SK-N-SH treated with all-trans-retinoic acid at 6 μM for 48 hours (cell line): ENCODE measurements around the gene FNDC8.

Experiments used
- ATAC-seq: fragments of 200-7000 bp; cut with Tn5 transposase; 3 replicates; pipeline ENCODE4 v1.9.1; 2020; ENCODE audit warnings: mild to moderate bottlenecking, moderate library complexity
- ARNTL ChIP-seq: fragments of 450-650 bp; formaldehyde crosslinking; IDR thresholded peaks from 2 replicates; pipeline ENCODE4 v1.5.0; 2020; ENCODE audit warnings: low read depth, mild to moderate bottlenecking, moderate library complexity, borderline replicate concordance
- BACH2 ChIP-seq: fragments of 250-450 bp; sonication (Bioruptor Pico); IDR thresholded peaks from 2 replicates; pipeline ENCODE4 v1.9.0; 2021; ENCODE audit warnings: mild to moderate bottlenecking, borderline replicate concordance
- CREB5 ChIP-seq: fragments of 250-450 bp; sonication (Bioruptor Pico); IDR thresholded peaks from 2 replicates; pipeline ENCODE4 v1.5.1; 2020; ENCODE audit warnings: low read depth, mild to moderate bottlenecking, moderate library complexity
- CSDC2 ChIP-seq: fragments of 250-450 bp; sonication (Bioruptor Pico); IDR thresholded peaks from 2 replicates; pipeline ENCODE4 v1.5.0; 2020; ENCODE audit warnings: mild to moderate bottlenecking, moderate library complexity
- ESRRG ChIP-seq: fragments of 250-450 bp; sonication (Bioruptor Pico); IDR thresholded peaks from 2 replicates; pipeline ENCODE4 v1.6.1; 2021; ENCODE audit warnings: mild to moderate bottlenecking
- ISL1 ChIP-seq: fragments of 250-450 bp; sonication (Bioruptor Pico); IDR thresholded peaks from 2 replicates; pipeline ENCODE4 v2.1.2; 2022; ENCODE audit warnings: mild to moderate bottlenecking, moderate library complexity
- PATZ1 ChIP-seq: fragments of 250-450 bp; sonication (Bioruptor Pico); IDR thresholded peaks from 2 replicates; pipeline ENCODE4 v1.8.0; 2020; ENCODE audit warnings: mild to moderate bottlenecking, moderate library complexity, borderline replicate concordance
- PPARA ChIP-seq: fragments of 250-450 bp; sonication (Bioruptor Pico); IDR thresholded peaks from 2 replicates; pipeline ENCODE4 v1.5.0; 2020; ENCODE audit warnings: mild to moderate bottlenecking, borderline replicate concordance
- RARB ChIP-seq: fragments of 250-450 bp; sonication (Bioruptor Pico); IDR thresholded peaks from 2 replicates; pipeline ENCODE4 v1.8.0; 2021; ENCODE audit warnings: mild to moderate bottlenecking, moderate library complexity
- SNAI2 ChIP-seq: fragments of 250-450 bp; sonication (Bioruptor Pico); IDR thresholded peaks from 2 replicates; pipeline ENCODE4 v1.5.0; 2020; ENCODE audit warnings: mild to moderate bottlenecking, moderate library complexity
- TCF4 ChIP-seq: fragments of 250-450 bp; sonication (Bioruptor Pico); IDR thresholded peaks from 2 replicates; pipeline ENCODE4 v1.8.0; 2021; ENCODE audit warnings: mild to moderate bottlenecking, moderate library complexity, borderline replicate concordance
- TOX ChIP-seq: fragments of 250-450 bp; sonication (Bioruptor Pico); IDR thresholded peaks from 2 replicates; pipeline ENCODE4 v1.8.0; 2021; ENCODE audit warnings: mild to moderate bottlenecking, moderate library complexity, borderline replicate concordance
- ZC3H10 ChIP-seq: fragments of 250-450 bp; sonication (Bioruptor Pico); IDR thresholded peaks from 2 replicates; pipeline ENCODE4 v1.5.1; 2021; ENCODE audit warnings: mild to moderate bottlenecking, moderate library complexity
- ZFP3 ChIP-seq: fragments of 250-450 bp; sonication (Bioruptor Pico); IDR thresholded peaks from 2 replicates; pipeline ENCODE4 v1.5.0; 2020; ENCODE audit warnings: mild to moderate bottlenecking, moderate library complexity
- ZFP30 ChIP-seq: fragments of 450-650 bp; formaldehyde crosslinking; IDR thresholded peaks from 2 replicates; pipeline ENCODE4 v1.5.0; 2022; ENCODE audit warnings: mild to moderate bottlenecking, moderate library complexity
- ZNF565 ChIP-seq: fragments of 450-650 bp; formaldehyde crosslinking; conservative IDR thresholded peaks from 2 replicates; pipeline ENCODE4 v1.5.0; 2020; ENCODE audit warnings: low read depth, mild to moderate bottlenecking, moderate library complexity
- ZNF70 ChIP-seq: fragments of 450-650 bp; formaldehyde crosslinking; IDR thresholded peaks from 2 replicates; pipeline ENCODE4 v1.5.0; 2020; ENCODE audit warnings: mild to moderate bottlenecking, moderate library complexity
- ZNF8 ChIP-seq: fragments of 450-650 bp; formaldehyde crosslinking; IDR thresholded peaks from 2 replicates; pipeline ENCODE4 v1.5.0; 2020; ENCODE audit warnings: mild to moderate bottlenecking, moderate library complexity
- TF ChIP-seq, protein P1 (sequence below): fragments of 250-450 bp; sonication (Bioruptor Pico); IDR thresholded peaks from 2 replicates; pipeline ENCODE4 v1.5.0; 2020; ENCODE audit warnings: mild to moderate bottlenecking, moderate library complexity
- TF ChIP-seq, protein P2 (sequence below): fragments of 250-450 bp; sonication (Bioruptor Pico); IDR thresholded peaks from 2 replicates; pipeline ENCODE4 v1.5.1; 2021; ENCODE audit warnings: mild to moderate bottlenecking, moderate library complexity

Gene FNDC8

DNA sequence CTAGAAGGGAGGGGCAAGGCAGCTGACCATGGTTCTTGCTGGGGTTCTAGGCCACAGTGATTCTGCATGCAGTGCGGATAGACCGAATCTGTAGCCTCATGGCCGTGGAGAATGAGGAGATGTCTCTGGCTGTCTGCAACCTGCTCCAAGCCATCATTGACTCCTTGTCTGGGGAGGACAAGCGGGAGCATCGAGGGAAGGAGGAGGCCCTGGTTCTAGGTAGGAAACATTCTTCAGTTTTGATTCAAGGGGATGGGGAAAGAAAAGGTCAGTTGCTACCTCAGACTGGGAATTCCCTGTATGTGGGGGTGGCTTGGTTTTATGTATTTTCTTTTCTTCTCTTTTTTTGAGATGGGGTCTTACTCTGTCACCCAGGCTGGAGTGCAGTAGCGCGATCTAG lies 33.8 kb downstream of the FNDC8 start:
- TF ChIP-seq, protein P1, sequence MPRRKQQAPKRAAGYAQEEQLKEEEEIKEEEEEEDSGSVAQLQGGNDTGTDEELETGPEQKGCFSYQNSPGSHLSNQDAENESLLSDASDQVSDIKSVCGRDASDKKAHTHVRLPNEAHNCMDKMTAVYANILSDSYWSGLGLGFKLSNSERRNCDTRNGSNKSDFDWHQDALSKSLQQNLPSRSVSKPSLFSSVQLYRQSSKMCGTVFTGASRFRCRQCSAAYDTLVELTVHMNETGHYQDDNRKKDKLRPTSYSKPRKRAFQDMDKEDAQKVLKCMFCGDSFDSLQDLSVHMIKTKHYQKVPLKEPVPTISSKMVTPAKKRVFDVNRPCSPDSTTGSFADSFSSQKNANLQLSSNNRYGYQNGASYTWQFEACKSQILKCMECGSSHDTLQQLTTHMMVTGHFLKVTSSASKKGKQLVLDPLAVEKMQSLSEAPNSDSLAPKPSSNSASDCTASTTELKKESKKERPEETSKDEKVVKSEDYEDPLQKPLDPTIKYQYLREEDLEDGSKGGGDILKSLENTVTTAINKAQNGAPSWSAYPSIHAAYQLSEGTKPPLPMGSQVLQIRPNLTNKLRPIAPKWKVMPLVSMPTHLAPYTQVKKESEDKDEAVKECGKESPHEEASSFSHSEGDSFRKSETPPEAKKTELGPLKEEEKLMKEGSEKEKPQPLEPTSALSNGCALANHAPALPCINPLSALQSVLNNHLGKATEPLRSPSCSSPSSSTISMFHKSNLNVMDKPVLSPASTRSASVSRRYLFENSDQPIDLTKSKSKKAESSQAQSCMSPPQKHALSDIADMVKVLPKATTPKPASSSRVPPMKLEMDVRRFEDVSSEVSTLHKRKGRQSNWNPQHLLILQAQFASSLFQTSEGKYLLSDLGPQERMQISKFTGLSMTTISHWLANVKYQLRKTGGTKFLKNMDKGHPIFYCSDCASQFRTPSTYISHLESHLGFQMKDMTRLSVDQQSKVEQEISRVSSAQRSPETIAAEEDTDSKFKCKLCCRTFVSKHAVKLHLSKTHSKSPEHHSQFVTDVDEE: no peak
- no peak for TF ChIP-seq ZNF565 (CRISPR knock-in tag)
- no peak for TF ChIP-seq ARNTL (CRISPR knock-in tag)
- TF ChIP-seq PATZ1 (CRISPR knock-in tag): no peak
- no peak for TF ChIP-seq TOX
- TF ChIP-seq ZNF8 (CRISPR knock-in tag): no peak
- no peak for TF ChIP-seq CSDC2
- no peak for TF ChIP-seq SNAI2 (CRISPR knock-in tag)
- TF ChIP-seq, protein P2, sequence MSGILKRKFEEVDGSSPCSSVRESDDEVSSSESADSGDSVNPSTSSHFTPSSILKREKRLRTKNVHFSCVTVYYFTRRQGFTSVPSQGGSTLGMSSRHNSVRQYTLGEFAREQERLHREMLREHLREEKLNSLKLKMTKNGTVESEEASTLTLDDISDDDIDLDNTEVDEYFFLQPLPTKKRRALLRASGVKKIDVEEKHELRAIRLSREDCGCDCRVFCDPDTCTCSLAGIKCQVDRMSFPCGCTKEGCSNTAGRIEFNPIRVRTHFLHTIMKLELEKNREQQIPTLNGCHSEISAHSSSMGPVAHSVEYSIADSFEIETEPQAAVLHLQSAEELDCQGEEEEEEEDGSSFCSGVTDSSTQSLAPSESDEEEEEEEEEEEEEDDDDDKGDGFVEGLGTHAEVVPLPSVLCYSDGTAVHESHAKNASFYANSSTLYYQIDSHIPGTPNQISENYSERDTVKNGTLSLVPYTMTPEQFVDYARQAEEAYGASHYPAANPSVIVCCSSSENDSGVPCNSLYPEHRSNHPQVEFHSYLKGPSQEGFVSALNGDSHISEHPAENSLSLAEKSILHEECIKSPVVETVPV: no peak
- TF ChIP-seq RARB: no peak
- TF ChIP-seq ISL1 (CRISPR knock-in tag): no peak
- TF ChIP-seq PPARA (CRISPR knock-in tag): no peak
- no peak for TF ChIP-seq ZNF70 (CRISPR knock-in tag)
- TF ChIP-seq CREB5 (CRISPR knock-in tag): no peak
- TF ChIP-seq ESRRG (CRISPR knock-in tag): no peak
- TF ChIP-seq ZFP30: no peak
- TF ChIP-seq ZFP3 (CRISPR knock-in tag): no peak
- no peak for TF ChIP-seq TCF4
- TF ChIP-seq ZC3H10 (CRISPR knock-in tag): no peak
- no peak for ATAC-seq

GRCh38 chr17:35159940-35160339 lies 38.5 kb downstream of the FNDC8 start:
- no peak for TF ChIP-seq ZC3H10 (CRISPR knock-in tag)
- no peak for TF ChIP-seq CREB5 (CRISPR knock-in tag)
- no peak for TF ChIP-seq ZNF8 (CRISPR knock-in tag)
- TF ChIP-seq SNAI2 (CRISPR knock-in tag): no peak
- TF ChIP-seq RARB: no peak
- TF ChIP-seq PATZ1 (CRISPR knock-in tag): no peak
- no peak for TF ChIP-seq BACH2 (CRISPR knock-in tag)
- TF ChIP-seq, protein P2: no peak

More at GRCh38 chr17:35159940-35160339, 38.5 kb downstream of the FNDC8 start:
- no peak for ATAC-seq
